Central memory CD8-positive, alpha-beta T cell (primary cell): ENCODE results near the gene ACBD5.
A peak's percentile ranks its signal among the peaks of the same experiment; 100 is the strongest.

Source experiments
- ATAC-seq: fragments of 150-1000 bp; cut with Tn5 transposase; replicated peaks from 2 replicates; pipeline ENCODE4 v1.10.0; 2022; ENCODE audit warnings: mild to moderate bottlenecking, moderate FRiP score, moderate number of reproducible peaks; ENCODE audit not compliant: poor library complexity, severe bottlenecking; ENCODE audit errors: extremely low read depth
- DNase-seq, 2 donors: peaks; one replicate each; pipeline ENCODE4 v3.0.0; 2021; ENCODE audit warnings: low spot score in 2 of 2
- H3K27ac Mint-ChIP-seq: one replicate; pipeline ENCODE4 v1.8.0; 2022; ENCODE audit warnings: low read depth, mild to moderate bottlenecking, moderate library complexity, mixed read lengths
- H3K27me3 Mint-ChIP-seq: one replicate; pipeline ENCODE4 v1.8.0; 2022; ENCODE audit warnings: mixed read lengths
- H3K36me3 Mint-ChIP-seq: one replicate; pipeline ENCODE4 v1.8.0; 2022; ENCODE audit warnings: mild to moderate bottlenecking, moderate library complexity, mixed read lengths; ENCODE audit not compliant: insufficient read depth
- H3K4me1 Mint-ChIP-seq: one replicate; pipeline ENCODE4 v1.8.0; 2022; ENCODE audit warnings: mixed read lengths
- H3K4me3 Mint-ChIP-seq: one replicate; pipeline ENCODE4 v1.8.0; 2022; ENCODE audit warnings: mild to moderate bottlenecking, moderate library complexity, mixed read lengths
- H3K9me3 Mint-ChIP-seq: one replicate; pipeline ENCODE4 v1.8.0; 2022; ENCODE audit warnings: mixed read lengths

Gene ACBD5

GRCh38 chr10:27230022-27230421 is 10.6 kb downstream of the ACBD5 start:
- DNase-seq (no peak), ATAC-seq (no peak)
- Mint-ChIP-seq H3K27ac (no peak overlapping the region), H3K4me1 (peaks cover 12% of the 10 kb centered on the region), H3K27me3 (no peaks in the 10 kb centered on the region), H3K36me3 (peaks cover 41% of the 10 kb centered on the region), H3K4me3 (no peak overlapping the region), H3K9me3 (no peaks in the 10 kb centered on the region)

- ATAC-seq (peak; percentile 95), DNase-seq (no peak)
- peaks cover 34% of the 10 kb centered on the region for H3K36me3 Mint-ChIP-seq
- peak overlapping the region; percentile 81 for H3K27ac Mint-ChIP-seq
- peak overlapping the region; percentile 80 for H3K4me3 Mint-ChIP-seq
- no peaks in the 10 kb centered on the region for H3K9me3 Mint-ChIP-seq
- H3K27me3 Mint-ChIP-seq, result no peaks in the 10 kb centered on the region
- H3K4me1 Mint-ChIP-seq, result peaks cover 23% of the 10 kb centered on the region
Measured at GRCh38 chr10:27225642-27226257, 14.8 kb downstream of the ACBD5 start.

DNA sequence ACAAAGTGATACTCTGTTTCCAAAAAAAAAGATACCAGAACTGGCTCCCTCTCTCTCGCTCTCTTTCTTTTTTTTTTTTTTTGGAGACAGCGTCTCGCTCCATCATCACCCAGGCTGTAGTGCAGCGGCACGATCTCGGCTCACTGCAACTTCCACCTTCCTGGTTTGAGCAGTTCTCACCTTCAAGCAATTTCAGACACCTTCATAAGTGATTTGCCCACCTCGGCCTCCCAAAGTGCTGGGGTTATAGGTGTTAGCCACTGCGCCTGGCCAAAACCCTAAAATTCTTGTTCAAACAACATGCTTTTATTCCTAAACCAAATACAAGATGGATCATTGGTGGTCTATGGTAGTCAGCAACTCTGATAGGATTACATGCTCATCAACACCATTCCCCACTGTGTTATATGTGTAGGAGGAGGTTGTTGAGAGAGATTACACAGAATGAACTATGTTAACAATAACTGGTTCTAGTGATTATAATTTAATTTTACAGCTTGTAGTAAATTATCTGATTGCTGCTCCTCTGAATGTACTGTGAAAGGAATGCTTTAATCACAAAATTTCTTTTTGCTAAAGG is 15.5 kb downstream of the ACBD5 start:
- peaks cover 32% of the 10 kb centered on the region for H3K36me3 Mint-ChIP-seq
- H3K27ac Mint-ChIP-seq, result peak overlapping the region; percentile 81
- ATAC-seq (peak; percentile 80), DNase-seq (peak; percentile 19 to 53)
- no peaks in the 10 kb centered on the region for H3K27me3 Mint-ChIP-seq
- peaks cover 23% of the 10 kb centered on the region for H3K4me1 Mint-ChIP-seq
- H3K4me3 Mint-ChIP-seq, result peak overlapping the region; percentile 80
- H3K9me3 Mint-ChIP-seq, result no peaks in the 10 kb centered on the region

DNA sequence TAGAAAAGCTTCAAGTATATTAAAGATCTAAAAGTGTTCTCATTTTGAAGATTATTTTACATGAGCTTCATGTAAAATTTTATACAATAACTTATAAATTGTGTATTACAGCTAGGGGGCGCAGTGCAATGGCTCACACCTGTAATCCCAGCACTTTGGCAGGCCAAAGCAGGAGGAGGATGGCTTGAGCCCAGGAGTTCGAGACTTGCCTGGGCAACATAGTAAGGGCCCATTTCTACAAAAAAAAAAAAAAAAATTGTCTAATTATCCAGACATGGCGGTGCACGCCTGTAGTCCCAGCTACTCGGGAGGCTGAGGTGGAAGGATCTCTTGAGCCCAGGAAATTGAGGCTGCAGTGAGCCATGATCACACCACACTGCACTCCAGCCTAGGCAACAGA is 16.6 kb downstream of the ACBD5 start:
- H3K9me3 Mint-ChIP-seq, result no peaks in the 10 kb centered on the region
- H3K27me3 Mint-ChIP-seq, result no peaks in the 10 kb centered on the region
- peak overlapping the region; percentile 80 for H3K4me3 Mint-ChIP-seq
- H3K4me1 Mint-ChIP-seq, result peaks cover 23% of the 10 kb centered on the region
- ATAC-seq (no peak), DNase-seq (no peak)
- H3K36me3 Mint-ChIP-seq, result peaks cover 36% of the 10 kb centered on the region
- H3K27ac Mint-ChIP-seq, result peak overlapping the region; percentile 85

DNA sequence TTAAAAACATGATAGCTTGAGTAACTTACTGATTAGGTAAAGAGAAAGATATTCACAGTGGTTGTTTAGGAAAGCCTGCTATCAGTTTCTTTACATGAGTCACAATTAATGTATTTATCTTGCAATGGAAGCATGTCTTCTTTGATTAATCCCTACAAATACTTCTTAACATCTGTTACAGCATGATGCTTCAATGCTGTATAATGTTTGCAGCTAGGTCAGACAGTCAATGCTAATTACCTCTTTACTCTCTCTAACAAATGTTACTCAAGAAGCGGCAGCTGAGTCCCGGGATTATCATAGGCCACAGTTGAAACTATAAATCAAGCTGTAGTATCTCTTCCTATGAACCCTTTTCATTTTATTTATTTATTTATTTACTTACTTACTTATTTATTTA is 33.2 kb downstream of the ACBD5 start:
- DNase-seq (no peak), ATAC-seq (no peak)
- Mint-ChIP-seq H3K4me1 (no peaks in the 10 kb centered on the region), H3K27me3 (no peaks in the 10 kb centered on the region), H3K36me3 (peaks cover 79% of the 10 kb centered on the region), H3K4me3 (no peak overlapping the region), H3K27ac (no peak overlapping the region), H3K9me3 (no peaks in the 10 kb centered on the region)

DNA sequence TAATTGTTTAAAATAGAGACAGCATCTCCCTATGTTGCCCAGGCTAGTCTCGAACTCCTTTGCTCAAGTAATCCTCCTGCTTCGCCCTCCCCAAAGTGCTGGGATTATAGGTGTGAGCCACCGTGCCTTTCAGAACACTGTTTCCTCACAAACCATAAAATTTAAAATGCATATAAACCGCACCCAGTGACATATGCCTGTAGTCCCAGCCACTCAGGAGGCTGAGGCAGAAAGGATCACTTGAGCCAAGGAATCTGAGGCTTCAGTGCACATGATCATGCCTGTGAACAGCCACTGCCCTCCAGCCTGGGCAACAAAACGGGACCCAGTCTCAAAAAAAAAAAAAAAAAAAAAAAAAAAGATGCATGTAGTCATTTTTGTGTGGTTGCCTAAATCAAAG is 36.8 kb downstream of the ACBD5 start:
- ATAC-seq (no peak), DNase-seq (no peak)
- peaks cover 6% of the 10 kb centered on the region for H3K4me1 Mint-ChIP-seq
- no peaks in the 10 kb centered on the region for H3K9me3 Mint-ChIP-seq
- H3K27me3 Mint-ChIP-seq, result no peaks in the 10 kb centered on the region
- no peak overlapping the region for H3K4me3 Mint-ChIP-seq
- peaks cover 71% of the 10 kb centered on the region for H3K36me3 Mint-ChIP-seq
- no peak overlapping the region for H3K27ac Mint-ChIP-seq

GRCh38 chr10:27197980-27198620 is 42.5 kb downstream of the ACBD5 start:
- Mint-ChIP-seq H3K9me3 (no peaks in the 10 kb centered on the region), H3K27me3 (no peaks in the 10 kb centered on the region), H3K4me3 (no peak overlapping the region), H3K27ac (no peak overlapping the region), H3K36me3 (peaks cover 46% of the 10 kb centered on the region), H3K4me1 (peaks cover 6% of the 10 kb centered on the region)
- ATAC-seq (no peak), DNase-seq (no peak)

DNA sequence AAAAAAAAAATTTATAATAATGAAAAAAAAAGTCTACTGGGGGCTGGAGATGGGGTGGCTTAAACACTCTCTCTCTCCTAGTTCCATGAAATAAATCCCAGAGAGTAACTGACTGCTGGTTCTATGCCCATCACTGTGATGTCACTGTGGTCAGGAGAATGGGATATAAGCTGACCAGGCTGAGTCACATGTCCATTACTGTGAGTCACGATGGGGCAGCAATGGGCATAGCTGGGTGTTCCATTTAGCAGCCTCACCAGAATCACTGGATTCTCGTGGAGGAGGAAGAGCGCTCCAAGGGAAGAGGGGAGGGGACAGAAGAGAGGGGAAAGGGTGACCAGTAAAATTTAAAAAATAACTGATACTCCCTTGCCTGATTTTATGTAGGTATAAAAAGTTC is 48.3 kb downstream of the ACBD5 start:
- DNase-seq (no peak), ATAC-seq (no peak)
- no peak overlapping the region for H3K4me3 Mint-ChIP-seq
- no peaks in the 10 kb centered on the region for H3K9me3 Mint-ChIP-seq
- peaks cover 5% of the 10 kb centered on the region for H3K4me1 Mint-ChIP-seq
- no peaks in the 10 kb centered on the region for H3K27me3 Mint-ChIP-seq
- H3K36me3 Mint-ChIP-seq, result peaks cover 12% of the 10 kb centered on the region
- no peak overlapping the region for H3K27ac Mint-ChIP-seq

DNA sequence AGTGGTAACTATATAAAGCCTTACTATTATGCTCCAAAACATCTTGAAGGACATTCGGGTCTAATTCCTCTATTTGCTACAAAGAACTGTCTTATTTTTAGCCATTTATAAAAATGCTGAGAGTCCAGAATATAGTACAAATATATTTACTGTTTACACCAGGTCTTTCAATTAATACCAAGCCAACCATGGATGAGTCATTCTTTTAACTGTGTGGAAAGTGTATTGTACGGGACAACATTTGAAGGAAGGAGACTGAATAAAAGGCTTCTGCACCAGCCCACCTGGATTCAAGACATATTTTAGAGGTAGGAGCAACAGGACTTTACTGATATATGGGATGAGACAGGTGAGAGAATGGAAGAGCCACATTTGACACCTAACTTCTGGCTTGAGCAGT is 50.1 kb downstream of the ACBD5 start:
- Mint-ChIP-seq H3K4me3 (no peak overlapping the region), H3K27me3 (no peaks in the 10 kb centered on the region), H3K4me1 (peaks cover 5% of the 10 kb centered on the region), H3K36me3 (peaks cover 6% of the 10 kb centered on the region), H3K27ac (no peak overlapping the region), H3K9me3 (no peaks in the 10 kb centered on the region)
- ATAC-seq (no peak), DNase-seq (no peak)

- no peaks in the 10 kb centered on the region for H3K27me3 Mint-ChIP-seq
- H3K9me3 Mint-ChIP-seq, result no peaks in the 10 kb centered on the region
- peaks cover 5% of the 10 kb centered on the region for H3K4me1 Mint-ChIP-seq
- H3K4me3 Mint-ChIP-seq, result no peak overlapping the region
- ATAC-seq (no peak), DNase-seq (no peak)
- no peak overlapping the region for H3K27ac Mint-ChIP-seq
- H3K36me3 Mint-ChIP-seq, result peaks cover 6% of the 10 kb centered on the region
Measured at GRCh38 chr10:27188897-27189296, 51.7 kb downstream of the ACBD5 start.

GRCh38 chr10:27188259-27188658 is 52.3 kb downstream of the ACBD5 start:
- no peaks in the 10 kb centered on the region for H3K27me3 Mint-ChIP-seq
- ATAC-seq (no peak), DNase-seq (no peak)
- H3K4me3 Mint-ChIP-seq, result no peak overlapping the region
- H3K27ac Mint-ChIP-seq, result no peak overlapping the region
- H3K36me3 Mint-ChIP-seq, result peaks cover 6% of the 10 kb centered on the region
- H3K4me1 Mint-ChIP-seq, result peaks cover 5% of the 10 kb centered on the region
- no peaks in the 10 kb centered on the region for H3K9me3 Mint-ChIP-seq

DNA sequence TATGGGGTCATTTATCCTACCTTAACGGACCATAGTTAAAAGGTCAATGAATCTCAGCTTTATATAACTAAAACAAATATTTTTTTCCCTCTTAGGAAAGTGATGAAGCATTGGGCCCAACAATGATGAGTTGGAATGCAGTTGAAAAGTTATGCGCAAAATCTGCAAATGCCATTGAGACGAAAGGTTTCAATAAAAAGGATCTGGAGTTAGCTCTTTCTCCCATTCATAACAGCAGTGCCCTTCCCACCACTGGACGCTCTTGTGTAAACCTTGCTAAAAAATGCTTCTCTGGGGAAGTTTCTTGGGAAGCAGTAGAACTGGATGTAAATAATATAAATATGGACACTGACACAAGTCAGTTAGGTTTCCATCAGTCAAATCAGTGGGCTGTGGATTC is 70.7 kb downstream of the ACBD5 start:
- no peaks in the 10 kb centered on the region for H3K27me3 Mint-ChIP-seq

DNA sequence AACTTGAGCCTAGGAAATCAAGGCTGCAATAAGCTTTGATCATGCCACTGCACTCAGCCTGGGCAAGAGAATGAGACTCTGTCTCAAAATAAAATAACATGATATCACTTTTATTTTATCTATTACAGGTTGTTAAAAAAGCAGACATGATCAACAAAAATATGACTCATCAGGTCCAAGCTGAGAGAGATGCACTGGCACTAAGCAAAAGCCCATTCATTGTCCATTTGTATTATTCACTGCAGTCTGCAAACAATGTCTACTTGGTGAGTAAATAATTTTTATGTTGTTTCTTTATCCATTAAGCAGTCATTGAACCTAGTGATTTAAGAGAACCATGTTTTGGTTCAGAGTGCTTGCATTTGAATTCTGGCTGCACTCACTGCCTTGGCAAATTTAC is 82.2 kb downstream of the ACBD5 start:
- no peak for ATAC-seq
- Mint-ChIP-seq H3K4me3 (no peak overlapping the region), H3K36me3 (peaks cover 61% of the 10 kb centered on the region), H3K27me3 (no peaks in the 10 kb centered on the region), H3K27ac (no peak overlapping the region), H3K4me1 (peaks cover 32% of the 10 kb centered on the region), H3K9me3 (no peaks in the 10 kb centered on the region)
- DNase-seq, result no peak

More for the DNA sequence above, 70.7 kb downstream of the ACBD5 start:
- Mint-ChIP-seq H3K4me3 (no peak overlapping the region), H3K36me3 (peaks cover 37% of the 10 kb centered on the region), H3K4me1 (no peaks in the 10 kb centered on the region), H3K9me3 (no peaks in the 10 kb centered on the region), H3K27ac (no peak overlapping the region)
- ATAC-seq (no peak), DNase-seq (no peak)
